Measurements from ENCODE around the gene ZNF438. TPM values are rescaled to one million over a fixed set of nuclear protein-coding genes. Genes with fewer than 3 reads are reported as not detected.
"Not testable (repeated sequence)": the region's sequence is repeated elsewhere in the genome, so short reads cannot be mapped to it uniquely, and the experiment has no call there.

ZNF438 gene
- total RNA-seq, 2 experiments from 2014 or later, result 2.7 to 3.1 TPM

DNA sequence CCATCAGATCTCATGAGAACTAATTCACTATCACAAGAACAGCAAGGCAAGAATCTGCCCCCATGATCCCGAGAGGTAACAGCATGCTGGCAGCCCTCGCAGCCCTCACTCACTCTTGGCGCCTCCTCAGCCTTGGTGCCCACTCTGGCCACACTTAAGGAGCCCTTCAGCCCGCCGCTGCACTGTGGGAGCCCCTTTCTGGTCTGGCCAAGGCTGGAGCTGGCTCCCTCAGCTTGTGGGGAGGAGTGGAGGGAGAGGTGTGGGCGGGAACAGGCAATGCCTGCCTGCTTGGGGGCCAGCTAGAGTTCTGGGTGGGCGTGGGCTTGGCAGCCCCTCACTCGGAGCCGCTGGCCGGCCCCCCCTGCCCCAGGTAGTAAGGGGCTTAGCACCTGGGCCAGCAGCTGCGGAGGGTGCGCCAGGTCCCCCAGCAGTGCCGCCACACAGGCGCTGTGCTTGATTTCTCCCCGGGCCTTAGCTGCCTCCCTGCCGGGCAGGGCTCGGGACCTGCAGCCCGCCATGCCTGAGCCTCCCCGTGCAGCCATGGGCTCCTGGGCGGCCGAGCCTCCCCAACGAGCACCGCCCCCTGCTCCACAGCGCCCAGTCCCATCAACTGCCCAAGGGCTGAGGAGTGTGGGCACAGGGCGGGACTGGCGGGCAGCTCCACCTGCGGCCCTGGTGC lies 24.0 kb upstream of the ZNF438 start:
- POLR2A ChIA-PET, result no interaction called here
- CTCF ChIA-PET, result no interaction called here

DNA sequence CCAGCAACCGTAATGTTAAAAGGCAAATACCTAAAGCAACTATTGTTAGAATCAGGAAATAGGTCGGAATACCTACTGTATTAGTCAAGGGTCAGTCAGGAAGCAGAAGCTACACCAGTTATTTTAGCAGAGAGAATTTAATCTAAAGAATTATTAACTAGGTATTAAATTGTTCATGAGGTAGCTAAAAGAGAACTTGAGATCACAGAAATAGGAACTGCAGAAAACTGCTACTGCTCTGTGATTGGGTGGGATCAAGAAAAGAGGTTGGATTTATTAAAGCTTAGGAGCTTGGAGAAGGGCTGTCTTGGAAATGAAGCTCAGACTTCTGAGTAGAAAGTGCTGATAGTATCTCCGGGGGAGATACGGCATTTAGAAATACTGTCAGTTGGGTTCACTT lies 20.0 kb upstream of the ZNF438 start:
- ChIA-PET POLR2A (no interaction called here), CTCF (no interaction called here)

DNA sequence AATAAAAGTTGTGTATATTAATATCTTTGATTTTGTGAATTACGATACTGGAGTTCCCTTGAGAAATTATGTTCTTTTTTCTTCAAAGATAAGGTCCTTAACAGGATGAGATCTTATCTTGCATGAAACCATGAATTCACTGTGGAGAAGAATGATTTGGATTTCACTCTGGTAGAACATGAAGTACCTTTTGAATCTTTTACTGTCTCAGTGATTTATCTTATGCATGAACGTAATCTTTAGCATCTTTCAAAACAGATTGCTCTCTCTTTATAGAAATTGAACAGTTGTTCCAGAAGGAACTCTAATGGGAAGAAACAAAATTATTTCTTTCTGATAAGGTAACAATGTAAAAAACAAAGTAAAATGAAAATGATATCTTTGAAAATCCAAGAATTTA lies 11.0 kb upstream of the ZNF438 start:
- POLR2A ChIA-PET, result no interaction called here

DNA sequence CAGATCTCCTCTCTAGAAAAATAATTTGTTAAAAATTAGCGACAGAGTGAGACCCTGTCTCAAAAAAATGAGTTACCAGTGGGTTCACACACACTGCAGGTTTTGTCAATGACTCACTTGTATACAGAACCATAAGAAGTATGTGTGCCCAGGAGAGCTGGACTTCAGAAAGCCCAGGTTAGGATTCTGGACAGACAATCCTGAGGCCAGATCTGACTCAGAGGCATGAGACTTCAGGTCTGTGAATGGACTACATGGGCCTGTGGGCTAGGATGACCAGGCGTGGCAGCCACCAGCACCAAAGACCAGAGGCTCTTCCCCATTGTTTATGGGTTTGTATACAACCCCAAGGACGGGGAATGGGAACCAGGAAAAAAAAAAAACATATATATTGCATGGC lies 9.3 kb upstream of the ZNF438 start:
- CTCF ChIA-PET, result no interaction called here
- POLR2A ChIA-PET, result no interaction called here

More for the DNA sequence above, 11.0 kb upstream of the ZNF438 start:
- CTCF ChIA-PET, result no interaction called here

DNA sequence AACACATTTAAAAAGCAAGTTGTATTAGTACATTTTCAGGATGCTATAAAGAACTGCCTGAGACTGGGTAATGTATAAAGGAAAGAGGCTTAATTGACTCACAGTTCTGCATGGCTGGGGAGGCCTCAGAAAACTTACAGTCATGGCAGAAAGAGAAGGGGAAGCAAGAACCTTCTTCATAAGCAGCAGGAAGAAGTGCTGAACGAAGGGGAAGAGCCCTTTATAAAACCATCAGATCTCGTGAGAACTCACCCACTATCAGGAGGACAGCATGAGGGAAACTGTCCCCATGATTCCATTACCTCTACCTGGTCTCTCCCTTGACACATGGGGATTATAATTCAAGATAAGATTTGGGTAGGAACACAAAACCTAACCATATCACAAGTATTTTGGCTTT lies 7.3 kb upstream of the ZNF438 start:
- CTCF ChIA-PET, POLR2A ChIA-PET: not testable (repeated sequence)

DNA sequence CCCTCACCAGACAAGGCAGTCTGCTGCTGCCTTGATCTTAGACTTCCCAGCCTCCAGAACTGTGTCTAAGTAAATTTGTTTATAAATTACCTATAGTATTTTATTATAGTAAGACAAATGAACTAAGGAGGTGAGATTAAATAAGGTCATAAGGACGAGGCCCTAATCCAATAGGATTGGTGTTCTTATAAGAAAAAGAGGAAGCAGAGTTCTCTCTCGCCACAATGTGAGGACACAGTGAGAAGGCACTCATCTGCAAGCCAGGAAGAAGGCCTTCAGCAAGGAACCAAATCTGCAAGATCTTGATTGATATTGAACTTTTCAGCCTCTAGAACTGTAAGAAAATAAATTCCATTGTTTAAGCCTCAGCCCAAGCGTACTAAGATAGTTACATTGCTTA lies 6.1 kb upstream of the ZNF438 start:
- CTCF ChIA-PET, result no interaction called here
- POLR2A ChIA-PET, result interaction anchor here (0.5 kb wide), 1 partner anchor 335 kb away, joined by 3 read pairs; no protein-coding TSS in a partner anchor

DNA sequence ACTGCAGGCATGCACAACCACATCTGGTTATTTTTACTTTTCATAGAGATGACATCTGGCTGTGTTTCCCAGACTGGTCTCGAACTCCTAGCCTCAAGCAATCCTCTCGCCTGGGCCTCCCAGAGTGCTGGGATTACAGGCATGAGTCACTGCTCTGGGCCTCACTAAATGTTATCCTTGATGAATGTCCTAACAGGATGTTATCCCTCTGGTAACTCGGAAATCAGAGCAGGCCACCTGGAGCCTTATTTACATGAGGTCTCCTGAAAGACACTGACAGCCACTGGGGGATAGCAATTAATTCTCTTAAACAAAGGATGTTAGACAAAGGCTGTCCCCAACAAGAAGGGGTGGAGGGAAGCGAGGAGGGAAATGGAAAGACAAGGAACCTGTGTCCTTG lies 4.5 kb upstream of the ZNF438 start:
- ChIA-PET POLR2A (no interaction called here), CTCF (no interaction called here)

DNA sequence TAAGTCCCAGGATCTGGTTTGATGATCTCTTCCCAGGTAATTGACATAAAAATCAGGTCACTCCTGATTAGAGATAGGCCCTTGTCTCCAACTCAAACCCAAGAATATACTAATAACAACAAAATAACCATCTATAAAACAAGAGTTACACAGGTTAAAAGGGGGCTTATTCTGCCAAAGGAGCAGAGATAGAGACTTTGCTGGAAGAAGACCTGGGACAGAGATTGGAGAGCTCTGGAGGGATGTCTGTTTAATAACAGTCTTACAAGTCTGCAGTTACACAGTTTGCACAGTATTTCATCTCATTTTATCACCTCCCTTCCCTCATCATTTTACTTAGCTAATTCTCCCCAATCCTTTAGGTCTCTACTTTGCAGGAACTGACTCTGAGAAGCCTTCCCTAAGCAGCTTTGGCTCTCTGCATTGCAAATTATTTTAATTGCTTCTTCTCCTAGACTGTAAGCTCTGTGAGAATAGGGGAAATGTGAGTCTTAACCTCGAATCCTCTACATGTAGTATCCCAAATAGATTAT lies 3.7 kb upstream of the ZNF438 start:
- CTCF ChIA-PET, result no interaction called here
- POLR2A ChIA-PET, result no interaction called here

DNA sequence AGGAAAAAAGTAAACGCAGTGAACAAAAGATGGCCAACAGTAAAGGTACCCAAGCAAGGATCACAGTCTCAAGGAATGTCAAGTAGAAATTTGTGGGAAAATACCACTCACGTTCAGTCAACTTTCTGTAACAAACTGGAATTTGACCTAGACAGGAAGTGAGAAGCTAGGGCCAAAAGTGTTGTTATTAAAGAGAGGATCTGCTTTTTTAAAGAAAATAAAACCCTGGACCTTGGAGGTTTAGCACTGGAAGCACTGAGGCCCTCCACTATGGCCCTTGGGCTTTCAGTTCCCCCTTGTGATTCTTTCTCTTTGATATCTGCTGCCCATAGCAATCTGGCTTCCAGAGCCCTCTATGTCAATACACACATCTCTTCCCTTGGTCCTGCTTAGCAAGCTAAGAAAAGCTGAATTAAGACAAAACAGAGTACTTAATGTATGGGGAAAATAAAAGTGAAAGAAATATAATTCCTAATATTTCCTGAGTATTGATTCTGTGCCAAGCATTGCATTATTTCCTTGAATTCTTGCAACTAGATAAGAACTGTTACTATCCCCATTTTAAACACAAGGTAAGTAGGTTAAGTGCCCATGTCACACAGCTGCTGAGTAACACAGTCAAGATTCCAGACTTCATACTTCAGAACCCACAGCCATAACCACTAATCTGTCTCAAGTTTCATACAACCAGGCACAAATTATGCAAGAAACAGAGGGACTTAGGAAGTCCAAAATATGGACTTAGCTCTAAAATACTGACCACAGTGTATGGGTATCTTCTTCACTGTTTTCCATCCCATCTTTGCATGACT lies 2.6 kb upstream of the ZNF438 start:
- ChIA-PET POLR2A (no interaction called here), CTCF (interaction anchor here (0.6 kb wide), 1 partner anchor 10 kb away, joined by 3 read pairs; no protein-coding TSS in a partner anchor)

DNA sequence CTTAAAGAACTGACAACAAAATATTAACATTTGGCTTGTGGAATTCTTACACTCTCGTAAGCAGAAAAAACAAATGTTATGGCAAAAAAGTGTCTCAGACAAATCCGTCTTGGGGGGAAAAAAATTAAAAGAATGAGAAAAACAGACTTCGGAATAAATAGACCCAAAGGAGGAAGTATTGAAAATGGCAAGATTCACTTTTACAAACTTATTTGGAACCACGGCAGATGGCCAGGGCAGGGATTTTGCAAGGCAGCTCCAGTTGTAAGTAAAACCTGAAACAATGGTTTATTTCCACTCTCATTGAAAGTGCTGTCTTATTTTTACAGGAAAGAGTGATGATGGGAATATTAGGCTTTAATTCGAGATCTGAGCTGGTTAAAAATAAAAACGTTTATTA lies 1.5 kb upstream of the ZNF438 start:
- ChIA-PET POLR2A (no interaction called here), CTCF (interaction anchor here (0.7 kb wide), 1 partner anchor 32 kb away, joined by 3 read pairs; no protein-coding TSS in a partner anchor)

DNA sequence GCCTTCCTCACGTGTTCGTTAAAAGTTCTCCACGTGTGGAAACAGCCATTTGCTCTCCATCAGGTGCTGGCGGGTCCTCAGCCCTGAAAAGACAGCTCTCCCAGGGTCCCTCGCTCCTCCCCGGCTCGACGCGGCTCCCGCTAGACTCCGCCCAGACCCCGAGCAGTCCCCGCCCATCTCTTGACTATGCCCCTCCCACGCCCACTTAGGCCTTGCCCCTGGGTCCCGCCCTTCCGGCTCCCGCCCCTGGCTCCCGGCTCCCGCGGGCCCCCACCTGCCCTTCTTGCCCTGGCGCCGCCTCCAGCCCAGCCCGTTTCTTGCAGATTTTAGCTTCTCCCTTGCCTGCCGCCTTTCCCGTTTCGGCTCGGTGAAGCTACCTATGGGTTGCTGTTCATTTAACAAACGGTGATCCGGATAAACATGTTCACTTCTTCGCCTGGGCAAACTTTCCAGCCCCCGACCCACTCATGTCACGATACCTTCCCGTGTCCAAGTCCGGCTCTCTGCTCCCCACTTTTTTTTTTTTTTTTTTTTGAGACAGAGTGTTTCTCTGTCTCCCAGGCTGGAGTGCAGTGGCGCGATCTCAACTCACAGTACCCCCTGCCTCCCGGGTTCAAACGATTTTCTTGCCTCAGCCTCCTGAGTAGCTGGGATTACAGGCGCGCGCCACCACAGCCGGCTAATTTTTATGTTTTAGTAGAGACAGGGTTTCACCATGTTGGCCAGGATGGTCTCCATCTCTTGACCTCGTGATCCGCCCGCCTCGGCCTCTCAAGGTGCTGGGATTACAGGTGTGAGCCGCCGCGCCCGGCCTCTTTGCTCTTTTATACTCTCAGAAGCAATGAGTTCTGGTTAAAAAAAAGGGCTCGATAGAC lies 830 bp upstream of the ZNF438 start:
- ChIA-PET CTCF (interaction anchor here (0.7 to 1.8 kb wide), 7 partner anchors 15 to 751 kb away, joined by 3 to 9 read pairs (median 3); no protein-coding TSS in a partner anchor), POLR2A (interaction anchor here (0.6 to 2.1 kb wide), 14 partner anchors 24 to 1005 kb away, joined by 3 to 10 read pairs (median 4); no protein-coding TSS in a partner anchor)

DNA sequence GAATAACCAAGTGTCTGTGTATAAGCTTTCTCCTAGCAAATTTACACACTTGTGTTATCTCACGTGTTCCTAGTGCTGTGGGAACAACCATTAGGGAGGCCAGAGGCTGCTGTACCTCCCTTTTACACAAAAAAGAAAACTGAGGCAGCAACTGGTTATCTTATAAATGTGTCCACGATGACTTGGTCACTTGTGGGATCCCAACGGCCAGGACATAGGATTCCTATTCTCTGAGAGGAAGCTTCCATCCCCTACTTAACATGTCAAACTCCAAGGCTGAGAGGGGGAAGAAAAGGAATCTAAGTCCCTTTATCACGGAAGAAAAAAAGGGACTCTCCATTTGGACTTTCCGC lies 484 bp downstream of the ZNF438 start:
- ChIA-PET POLR2A (interaction anchor here (0.8 to 2.1 kb wide), 8 partner anchors 23 to 1004 kb away, joined by 3 to 7 read pairs (median 5); no protein-coding TSS in a partner anchor), CTCF (interaction anchor here (0.9 to 1.8 kb wide), 4 partner anchors 247 to 753 kb away, joined by 3 to 9 read pairs (median 3); no protein-coding TSS in a partner anchor)

DNA sequence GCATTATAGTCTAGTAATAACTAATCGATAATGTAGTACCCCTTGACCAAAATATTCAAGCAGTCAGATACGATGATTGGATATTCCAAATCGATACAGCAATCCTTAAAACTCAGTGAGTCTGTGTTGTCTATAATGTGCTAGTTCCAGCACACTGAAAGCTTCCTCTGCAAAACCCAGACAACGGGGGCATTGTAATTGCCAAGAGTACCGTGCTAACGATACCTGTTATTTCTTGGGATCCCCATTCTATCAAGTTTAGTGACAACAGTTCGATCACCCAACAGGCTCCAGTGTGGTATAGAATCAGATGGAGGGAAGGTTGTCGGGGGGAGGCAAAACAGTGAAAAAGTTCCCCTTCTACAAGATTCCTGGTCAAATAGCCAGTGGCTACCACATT lies 865 bp downstream of the ZNF438 start:
- ChIA-PET POLR2A (interaction anchor here (2.1 kb wide), 1 partner anchor 23 kb away, joined by 7 read pairs; no protein-coding TSS in a partner anchor), CTCF (interaction anchor here (1.8 kb wide), 1 partner anchor 246 kb away, joined by 9 read pairs; no protein-coding TSS in a partner anchor)

DNA sequence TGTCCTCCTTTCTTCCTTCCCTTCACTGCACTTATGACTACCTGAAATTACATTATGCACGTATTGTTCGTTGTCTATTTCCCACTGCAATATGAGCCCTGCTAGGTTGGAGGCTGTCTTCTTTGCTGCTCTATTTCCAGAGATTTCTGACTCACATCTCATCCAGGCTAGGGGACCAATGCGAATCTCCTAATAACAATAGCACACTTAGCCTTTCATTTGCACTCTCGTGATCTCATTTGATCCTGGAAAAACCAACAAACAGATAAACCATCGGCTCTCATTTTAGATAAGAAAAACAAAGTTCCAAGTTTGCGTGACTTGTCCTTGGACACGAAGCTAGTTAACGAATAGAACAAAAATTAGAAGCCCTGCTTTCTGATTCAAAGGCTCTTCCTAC lies 1.4 kb downstream of the ZNF438 start:
- ChIA-PET CTCF (no interaction called here), POLR2A (no interaction called here)

DNA sequence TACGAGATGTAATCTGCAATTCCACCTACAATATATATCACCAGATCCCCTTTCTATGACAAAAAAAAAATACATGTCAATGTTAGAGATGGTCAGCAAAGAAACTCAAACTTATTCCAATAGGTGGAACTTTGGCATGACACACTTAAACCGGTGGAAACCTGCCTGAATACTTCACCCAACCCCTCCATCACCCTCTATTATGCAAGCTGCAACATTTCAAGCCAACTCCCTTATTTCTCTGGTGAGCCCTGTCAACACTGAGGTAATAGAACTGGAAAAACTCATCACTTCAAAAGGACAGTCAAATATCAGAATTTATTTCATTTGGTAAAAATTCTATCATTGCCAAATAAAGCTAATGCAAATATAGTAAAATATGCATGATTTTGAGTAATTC lies 3.6 kb downstream of the ZNF438 start:
- POLR2A ChIA-PET, result no interaction called here
- CTCF ChIA-PET, result no interaction called here

DNA sequence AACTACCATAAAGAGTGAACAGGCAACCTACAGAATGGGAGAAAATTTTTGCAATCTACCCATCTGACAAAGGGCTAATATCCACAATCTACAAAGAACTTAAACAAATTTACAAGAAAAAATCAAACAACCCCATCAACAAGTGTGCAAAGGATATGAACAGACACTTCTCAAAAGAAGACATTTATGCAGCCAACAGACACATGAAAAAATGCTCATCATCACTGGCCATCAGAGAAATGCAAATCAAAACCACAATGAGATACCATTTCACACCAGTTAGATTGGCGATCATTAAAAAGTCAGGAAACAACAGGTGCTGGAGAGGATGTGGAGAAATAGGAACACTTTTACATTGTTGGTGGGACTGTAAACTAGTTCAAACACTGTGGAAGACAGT lies 5.4 kb downstream of the ZNF438 start:
- POLR2A ChIA-PET, CTCF ChIA-PET: not testable (repeated sequence)

DNA sequence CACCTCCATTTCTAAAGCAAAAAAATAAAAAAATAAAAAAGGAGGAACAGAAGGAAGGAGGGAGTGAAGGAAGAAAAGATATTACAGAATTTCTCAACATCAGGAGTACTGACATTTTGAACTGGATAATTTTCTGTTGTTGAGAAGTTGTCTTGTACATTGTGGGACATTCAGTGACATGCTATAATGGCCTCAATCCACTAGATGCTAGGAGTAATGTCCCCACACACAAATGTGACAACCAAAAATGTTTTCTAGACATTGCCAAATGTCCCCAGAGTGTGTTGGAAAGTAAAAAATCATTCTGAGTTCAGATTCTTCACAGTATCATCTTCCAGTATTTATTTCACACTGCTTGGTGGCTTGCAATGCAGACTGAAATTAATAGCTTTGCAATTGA lies 6.5 kb downstream of the ZNF438 start:
- ChIA-PET CTCF (interaction anchor here (0.9 kb wide), 1 partner anchor 9 kb away, joined by 3 read pairs; no protein-coding TSS in a partner anchor), POLR2A (no interaction called here)

DNA sequence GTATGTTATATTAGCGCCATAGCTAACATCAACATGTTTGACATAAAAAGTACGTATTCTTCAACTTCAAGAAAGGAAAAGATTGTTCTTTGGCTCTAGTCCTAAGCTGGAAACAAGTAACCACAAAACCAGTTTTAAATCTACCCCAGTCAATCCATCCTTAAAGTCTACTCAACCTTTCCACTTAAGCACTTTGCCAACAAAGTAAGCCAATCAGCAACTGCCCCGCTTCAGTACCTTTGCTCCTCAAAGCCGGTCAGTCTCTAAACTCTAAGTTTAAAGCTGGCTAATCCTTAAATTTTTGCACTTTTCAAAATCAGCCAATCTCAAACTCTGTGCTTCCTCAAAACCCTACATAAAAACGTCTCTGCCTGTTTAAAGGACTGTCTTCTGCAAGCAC lies 8.1 kb downstream of the ZNF438 start:
- CTCF ChIA-PET, result no interaction called here

DNA sequence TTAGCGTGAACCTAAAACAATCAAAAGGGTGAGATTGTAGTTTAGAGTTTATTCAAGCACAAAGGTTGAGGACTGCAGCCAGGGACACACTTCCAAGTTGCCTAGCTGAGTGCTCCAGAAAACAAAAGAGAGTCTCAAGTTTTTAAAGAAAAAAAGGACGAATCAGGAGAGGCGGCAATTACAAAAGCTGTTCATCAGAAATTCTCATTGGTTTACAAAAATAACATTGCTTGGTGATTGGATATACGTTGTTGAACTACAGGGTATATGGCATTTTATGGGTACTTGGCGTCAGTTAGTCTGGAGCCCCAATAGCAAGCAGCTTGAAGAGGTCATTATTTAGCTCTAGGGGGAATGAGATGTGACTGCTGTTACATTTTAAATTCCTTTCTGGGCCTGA lies 11.5 kb downstream of the ZNF438 start:
- POLR2A ChIA-PET, result no interaction called here
- CTCF ChIA-PET, result no interaction called here

More for the DNA sequence above, 8.1 kb downstream of the ZNF438 start:
- POLR2A ChIA-PET, result no interaction called here

DNA sequence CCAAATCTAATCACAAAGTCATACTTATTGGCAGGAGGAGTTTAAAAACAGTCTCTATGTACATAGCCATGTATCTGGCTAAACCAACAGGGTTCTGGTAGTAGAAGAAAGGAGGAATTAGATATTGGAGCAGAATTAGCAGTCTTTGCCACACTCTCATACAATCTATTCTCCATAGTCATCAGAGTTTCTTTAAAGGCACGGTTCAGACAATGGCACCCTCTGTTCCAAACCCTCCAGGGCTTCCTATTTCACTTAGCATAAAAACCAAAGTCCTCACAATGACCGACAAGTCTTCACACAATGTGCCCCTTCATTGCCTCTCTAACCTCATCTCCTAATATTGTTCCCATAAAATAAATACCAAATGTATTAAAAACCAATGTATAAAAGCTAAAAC lies 12.7 kb downstream of the ZNF438 start:
- ChIA-PET POLR2A (no interaction called here), CTCF (no interaction called here)
